NCI-H146 (cell line): Measurements from ENCODE around the gene LUZP1.

Experiments
- DNase-seq: peaks from one replicate; lab custom pipeline; 2025; lab: John Stamatoyannopoulos, UW

LUZP1 gene

GRCh38 chr1:23116921-23117699 is 51.5 kb downstream of the LUZP1 start:
- no peak for DNase-seq

GRCh38 chr1:23116216-23116836 is 52.3 kb downstream of the LUZP1 start:
- no peak for DNase-seq

GRCh38 chr1:23114424-23115079 is 54.1 kb downstream of the LUZP1 start:
- DNase-seq = no peak

- DNase-seq = no peak
Measured at GRCh38 chr1:23111600-23112535, 56.8 kb downstream of the LUZP1 start.

- DNase-seq = no peak
Measured at GRCh38 chr1:23110391-23110790, 58.3 kb downstream of the LUZP1 start.

GRCh38 chr1:23108918-23109533 is 59.6 kb downstream of the LUZP1 start:
- no peak for DNase-seq

- DNase-seq = no peak
Measured at GRCh38 chr1:23103001-23103889, 65.4 kb downstream of the LUZP1 start.

GRCh38 chr1:23102289-23102688 is 66.4 kb downstream of the LUZP1 start:
- no peak for DNase-seq

- DNase-seq = no peak
Measured at GRCh38 chr1:23101887-23102286, 66.8 kb downstream of the LUZP1 start.

- no peak for DNase-seq
Measured at GRCh38 chr1:23101101-23101827, 67.4 kb downstream of the LUZP1 start.

GRCh38 chr1:23100074-23100748 is 68.4 kb downstream of the LUZP1 start:
- peak; percentile 15 for DNase-seq

- no peak for DNase-seq
Measured at GRCh38 chr1:23099171-23099536, 69.5 kb downstream of the LUZP1 start.

GRCh38 chr1:23098463-23099170 is 70.0 kb downstream of the LUZP1 start:
- DNase-seq = peak; percentile 62

- no peak for DNase-seq
Measured at GRCh38 chr1:23097316-23097715, 71.3 kb downstream of the LUZP1 start.

- no peak for DNase-seq
Measured at GRCh38 chr1:23092447-23092846, 76.2 kb downstream of the LUZP1 start.

- no peak for DNase-seq
Measured at GRCh38 chr1:23091545-23091944, 77.1 kb downstream of the LUZP1 start.

- DNase-seq = no peak
Measured at GRCh38 chr1:23090056-23090455, 78.6 kb downstream of the LUZP1 start.

- no peak for DNase-seq
Measured at GRCh38 chr1:23088027-23088426, 80.6 kb downstream of the LUZP1 start.

GRCh38 chr1:23085696-23086095 is 83.0 kb downstream of the LUZP1 start:
- DNase-seq = no peak
